ENCODE results near the gene MMP23B.

DNA sequence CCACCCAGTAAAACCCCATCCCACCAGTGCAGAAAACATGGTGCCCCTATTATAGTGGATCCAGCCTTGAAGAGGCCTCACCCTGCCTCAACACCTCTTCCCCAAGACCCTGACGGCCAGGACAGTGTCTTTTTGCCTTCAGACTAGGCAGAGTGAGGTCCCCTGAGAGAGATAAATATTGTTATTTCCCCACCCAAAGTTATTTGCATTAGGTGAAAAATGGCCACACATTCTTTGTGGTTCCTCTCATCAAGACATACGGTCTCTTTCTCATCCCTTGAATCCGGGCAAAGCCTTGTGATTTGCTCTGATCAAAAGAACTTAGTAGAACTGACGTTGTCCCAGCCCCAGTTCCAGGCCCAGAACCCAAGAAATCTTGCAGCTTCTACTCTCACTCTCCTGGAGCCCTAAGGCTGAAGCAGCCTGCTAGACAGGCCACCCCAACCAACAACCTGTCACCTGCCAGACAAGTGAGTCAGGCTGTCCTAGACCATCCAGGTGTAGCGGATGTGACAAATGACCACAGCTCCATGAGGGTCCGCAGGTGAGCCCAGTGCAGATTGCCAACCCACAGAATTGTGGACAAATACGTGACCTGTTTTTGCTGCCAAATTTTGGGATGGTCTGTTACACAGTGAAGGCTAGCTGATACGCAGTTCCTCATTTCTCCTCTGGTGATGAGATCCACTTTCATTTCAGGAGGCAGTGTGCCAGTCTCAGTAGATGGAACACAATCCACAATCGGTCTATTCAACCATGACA, 49.2 kb upstream of the MMP23B start:
- TF ChIP-seq, protein P1, sequence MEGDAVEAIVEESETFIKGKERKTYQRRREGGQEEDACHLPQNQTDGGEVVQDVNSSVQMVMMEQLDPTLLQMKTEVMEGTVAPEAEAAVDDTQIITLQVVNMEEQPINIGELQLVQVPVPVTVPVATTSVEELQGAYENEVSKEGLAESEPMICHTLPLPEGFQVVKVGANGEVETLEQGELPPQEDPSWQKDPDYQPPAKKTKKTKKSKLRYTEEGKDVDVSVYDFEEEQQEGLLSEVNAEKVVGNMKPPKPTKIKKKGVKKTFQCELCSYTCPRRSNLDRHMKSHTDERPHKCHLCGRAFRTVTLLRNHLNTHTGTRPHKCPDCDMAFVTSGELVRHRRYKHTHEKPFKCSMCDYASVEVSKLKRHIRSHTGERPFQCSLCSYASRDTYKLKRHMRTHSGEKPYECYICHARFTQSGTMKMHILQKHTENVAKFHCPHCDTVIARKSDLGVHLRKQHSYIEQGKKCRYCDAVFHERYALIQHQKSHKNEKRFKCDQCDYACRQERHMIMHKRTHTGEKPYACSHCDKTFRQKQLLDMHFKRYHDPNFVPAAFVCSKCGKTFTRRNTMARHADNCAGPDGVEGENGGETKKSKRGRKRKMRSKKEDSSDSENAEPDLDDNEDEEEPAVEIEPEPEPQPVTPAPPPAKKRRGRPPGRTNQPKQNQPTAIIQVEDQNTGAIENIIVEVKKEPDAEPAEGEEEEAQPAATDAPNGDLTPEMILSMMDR (IDR thresholded peaks at IDR 0.05; ENCODE audit: poor library complexity) = no peak
- TF ChIP-seq EZH2 (IDR thresholded peaks at IDR 0.05; ENCODE audit: borderline replicate concordance) = no peak
